Cardiac atrium fibroblast (primary cell): ENCODE data around the gene VIPAS39. TPM values are rescaled to one million over a fixed set of nuclear protein-coding genes. Genes with fewer than 3 reads are reported as not detected.

Experiments used
- total RNA-seq: library from RNA; depleted of rRNA; stranded (reverse); fragments of >200 nt; gene quantifications from 2 replicates; pipeline ENCODE4 v1.2.3, GENCODE V29; 2015

Gene VIPAS39
- total RNA-seq, result 17.3 and 32.7 TPM in 2 replicates

DNA sequence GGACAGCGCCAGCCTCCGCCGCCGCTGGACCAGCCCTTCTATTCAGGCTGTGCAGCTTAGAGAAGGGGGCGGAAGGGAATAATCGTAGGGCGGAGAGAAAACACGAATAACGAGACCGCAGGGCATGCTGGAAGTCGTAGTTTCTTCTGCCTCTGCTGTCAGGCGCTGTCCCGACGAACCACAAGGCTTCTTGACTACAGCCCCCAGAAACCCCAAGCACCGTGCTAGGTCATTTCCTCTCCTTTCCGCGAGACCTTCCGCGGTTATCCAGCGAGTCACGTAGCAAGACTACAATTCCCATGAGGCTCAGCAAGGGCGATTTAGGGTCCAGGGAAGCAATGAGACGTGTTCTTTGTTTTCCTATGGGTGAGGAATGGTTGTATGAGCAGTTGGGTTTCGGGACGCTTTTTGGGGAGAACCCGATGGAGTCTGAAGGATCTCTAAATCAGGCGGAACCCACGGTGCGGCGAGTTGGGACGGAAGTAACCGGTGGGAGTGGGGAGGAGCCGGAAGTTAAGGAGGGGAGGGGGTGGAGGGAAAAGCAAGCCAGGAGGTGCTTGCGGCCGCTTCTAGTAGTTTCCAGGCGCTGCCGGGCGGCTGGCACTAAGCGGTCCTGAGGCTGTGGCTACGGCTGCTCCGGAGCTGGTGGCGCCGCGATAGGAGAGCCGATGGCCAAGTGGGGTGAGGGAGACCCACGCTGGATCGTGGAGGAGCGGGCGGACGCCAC is at the start of gene VIPAS39, which contains the start of gene AHSA1:
Gene VIPAS39, minus strand, starts transcription at position 80 of the 727 bp plus-strand sequence. CDS start 3,499 bp downstream, outside the sequence.
Gene AHSA1, plus strand, starts transcription at position 572 of the 727 bp plus-strand sequence. Its CDS starts 97 bp downstream, at position 669.

DNA sequence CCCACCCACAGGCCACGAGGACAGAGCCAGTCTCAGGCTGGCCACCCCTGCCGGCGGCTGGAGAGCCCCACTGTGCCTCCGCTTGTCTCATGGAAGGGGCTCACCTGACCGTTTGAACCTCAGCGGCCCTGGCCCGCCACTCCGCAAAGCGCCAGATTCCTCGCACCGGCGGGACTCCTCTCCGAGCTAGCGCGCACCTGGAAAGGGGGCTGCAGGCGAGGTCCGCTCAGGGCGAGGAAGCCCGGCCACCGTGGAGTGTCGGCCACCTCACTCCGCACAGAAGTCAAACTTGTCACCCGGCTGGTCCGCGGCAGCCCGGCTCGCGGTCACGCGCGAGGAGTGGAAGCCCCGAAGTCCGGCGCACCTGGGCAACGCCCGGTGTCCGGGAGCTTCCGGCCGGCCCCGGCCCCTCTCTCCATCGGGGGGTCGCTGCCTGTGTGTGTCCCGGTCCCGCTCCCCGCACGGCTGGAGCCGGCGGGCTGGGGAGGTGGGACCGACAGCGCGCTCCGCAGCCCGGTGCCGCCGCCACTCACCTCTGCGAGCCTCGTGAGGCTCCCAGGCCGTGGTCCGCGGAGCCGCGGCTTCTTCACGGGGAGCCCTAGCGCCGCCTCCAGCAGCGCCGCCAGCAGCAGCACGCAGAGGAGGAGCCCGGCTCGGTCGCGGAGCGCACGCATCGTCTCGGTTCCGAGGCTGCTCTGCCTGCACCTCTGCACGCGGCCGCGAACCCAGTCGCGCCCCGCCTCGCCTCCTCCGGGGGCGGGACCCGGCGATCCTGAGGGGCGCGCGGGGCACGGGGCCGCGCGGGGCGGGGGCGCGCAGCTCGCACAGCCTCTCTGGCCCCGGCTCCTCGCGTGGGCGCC is 40.9 kb upstream of the VIPAS39 start, which contains the start of gene ISM2:
Gene ISM2, minus strand, starts transcription at position 697 of the 860 bp plus-strand sequence. Its CDS starts 23 bp downstream, at position 674.

DNA sequence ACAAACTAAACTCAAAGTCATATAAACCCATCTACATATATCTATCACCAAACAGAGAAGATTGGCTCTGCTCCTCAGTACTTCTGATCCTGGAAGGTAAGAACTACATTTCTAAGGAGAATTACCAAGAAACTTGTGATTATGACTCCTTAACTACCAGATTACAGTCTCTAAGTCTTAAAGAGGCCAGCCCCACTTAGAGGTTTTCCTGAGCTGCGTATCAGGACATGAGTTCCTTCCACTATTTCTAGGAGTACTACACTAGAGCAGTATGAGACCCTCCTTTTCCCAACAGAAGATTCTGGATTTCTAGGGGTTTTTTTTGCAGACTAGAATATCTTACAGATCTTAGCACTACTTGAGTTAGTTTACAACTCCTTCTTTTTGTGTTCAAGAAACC is 34.0 kb downstream of the VIPAS39 start, which contains the start of gene NOXRED1:
Gene NOXRED1, minus strand, starts transcription at position 101 of the 400 bp plus-strand sequence. CDS start 634 bp downstream, outside the sequence.

DNA sequence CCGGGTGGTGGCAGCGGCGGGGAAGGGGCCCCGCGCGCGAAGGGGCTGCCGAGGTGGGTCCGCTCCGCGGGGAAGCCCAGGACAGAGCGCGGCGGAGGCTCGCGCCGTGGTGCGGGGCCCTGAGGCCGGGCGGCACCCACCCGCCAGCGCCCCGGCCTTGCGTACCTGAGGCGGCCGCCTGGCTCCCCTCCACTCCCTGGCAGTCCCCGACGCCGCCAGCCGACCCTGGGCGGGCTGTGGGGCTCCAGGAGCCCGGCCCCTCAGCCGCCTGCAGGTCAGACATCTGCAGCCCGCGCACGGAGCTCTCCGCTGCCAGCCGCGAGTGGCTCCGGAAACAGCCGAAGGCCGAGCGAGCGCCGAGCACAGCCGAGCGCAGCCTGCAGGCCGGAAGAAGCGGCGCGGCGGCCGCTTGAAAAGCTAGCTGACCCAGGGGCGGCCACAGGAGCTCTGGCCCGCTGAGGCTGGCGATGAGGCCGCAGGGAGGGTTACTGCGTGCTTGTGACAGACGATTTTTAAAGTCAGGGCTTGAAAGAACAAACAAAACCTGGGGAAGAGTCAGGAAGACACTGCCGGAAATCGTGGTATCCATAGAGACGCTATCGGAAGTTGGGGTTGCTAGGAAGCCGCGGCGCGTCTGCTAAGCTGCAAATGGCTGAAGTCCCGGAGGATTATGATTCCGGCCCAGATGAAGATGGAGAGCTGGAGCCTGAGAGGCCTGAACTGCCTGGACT is 80.5 kb downstream of the VIPAS39 start, which contains the start of the genes SAMD15 and TMED8:
Gene SAMD15, plus strand, starts transcription at position 609 of the 731 bp plus-strand sequence. Its CDS starts 40 bp downstream, at position 649.
Gene TMED8, minus strand, starts transcription at position 324 of the 731 bp plus-strand sequence. Its CDS starts 41 bp downstream, at position 283.

Other genes starting within 250 kb of the VIPAS39 start
- gene NGB, start 186.4 kb downstream of the VIPAS39 start, total RNA-seq, result not detected in 2 replicates
- 8.7 and 10.5 TPM in 2 replicates for gene POMT2, start 136.7 kb downstream of the VIPAS39 start, total RNA-seq
- gene GSTZ1, start 136.6 kb downstream of the VIPAS39 start, total RNA-seq, result 40.7 and 53.4 TPM in 2 replicates
- 5.8 and 8.9 TPM in 2 replicates for gene TMED8, start 80.5 kb downstream of the VIPAS39 start, total RNA-seq
- gene SAMD15, start 80.2 kb downstream of the VIPAS39 start, total RNA-seq, result 1.1 TPM in 2 replicates
- gene NOXRED1, start 34.1 kb downstream of the VIPAS39 start, total RNA-seq, result not detected in 2 replicates
- 93.0 and 104 TPM in 2 replicates for gene AHSA1, start 492 bp upstream of the VIPAS39 start, total RNA-seq
- gene ISM2, start 41.2 kb upstream of the VIPAS39 start, total RNA-seq, result 0.97 and 1.1 TPM in 2 replicates
- 13.7 and 14.6 TPM in 2 replicates for gene SPTLC2, start 159.0 kb upstream of the VIPAS39 start, total RNA-seq